ENCODE results near the gene ARID3A.
A peak's percentile ranks its signal among the peaks of the same experiment; 100 is the strongest.

ARID3A gene

GRCh38 chr19:990119-990571, 64.3 kb downstream of the ARID3A start:
- DNase-seq, result no peak

DNA sequence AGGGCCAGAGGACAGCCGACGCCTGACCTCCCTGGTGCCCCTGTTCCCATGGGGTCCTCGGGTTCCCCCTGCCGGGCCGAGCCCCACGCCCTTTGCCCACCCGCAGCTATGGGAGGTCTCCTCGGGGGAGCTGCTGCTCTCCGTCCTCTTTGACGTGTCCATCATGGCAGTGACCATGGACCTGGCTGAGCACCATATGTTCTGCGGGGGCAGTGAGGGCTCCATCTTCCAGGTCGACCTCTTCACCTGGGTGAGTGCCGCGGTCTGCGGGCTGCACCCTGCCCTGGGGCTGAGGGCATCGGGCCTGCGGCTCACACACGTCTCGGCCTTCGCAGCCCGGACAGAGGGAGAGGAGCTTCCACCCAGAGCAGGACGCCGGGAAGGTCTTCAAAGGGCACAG, 64.9 kb downstream of the ARID3A start:
- no peak for DNase-seq

GRCh38 chr19:991174-991931, 65.5 kb downstream of the ARID3A start:
- peak; percentile 73 for DNase-seq

DNA sequence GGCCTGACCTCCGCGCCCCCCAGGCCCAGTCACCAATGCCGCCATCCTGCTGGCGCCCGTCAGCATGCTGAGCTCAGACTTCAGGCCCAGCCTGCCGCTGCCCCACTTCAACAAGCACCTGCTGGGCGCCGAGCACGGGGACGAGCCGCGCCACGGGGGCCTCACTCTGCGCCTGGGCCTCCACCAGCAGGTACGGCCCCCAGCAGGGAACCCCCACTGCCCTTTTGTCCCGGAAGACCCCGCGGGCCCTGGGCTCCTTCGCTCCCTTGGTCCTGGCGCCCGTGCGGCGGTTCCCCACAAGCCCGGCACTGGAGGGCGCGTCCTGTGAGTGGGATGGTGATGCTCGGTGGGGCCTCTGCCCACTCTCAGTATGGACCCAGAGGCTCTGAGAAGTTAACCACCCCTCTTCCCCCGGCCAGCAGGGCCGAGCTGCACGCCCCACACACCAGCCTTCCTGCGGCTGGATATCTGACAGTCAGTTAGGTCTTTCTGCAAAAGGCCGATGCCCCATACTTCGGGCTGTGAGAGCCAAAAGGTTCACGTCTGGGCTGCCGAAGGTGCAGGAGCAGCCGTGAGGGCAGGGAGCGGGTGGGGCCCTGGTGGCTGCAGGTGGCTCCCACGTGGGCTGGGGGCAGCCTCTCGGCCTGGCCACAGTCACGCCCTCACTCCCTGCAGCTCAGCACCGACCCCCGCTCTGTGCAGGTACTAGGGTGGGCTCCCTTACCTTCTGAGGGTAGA, 66.3 kb downstream of the ARID3A start:
- no peak for DNase-seq

GRCh38 chr19:992670-993055, 66.8 kb downstream of the ARID3A start:
- DNase-seq, result no peak

- no peak for DNase-seq
These were observed 67.6 kb downstream of the ARID3A start for GRCh38 chr19:993361-993830.

GRCh38 chr19:993831-994393, 68.1 kb downstream of the ARID3A start:
- no peak for DNase-seq

GRCh38 chr19:994516-994915, 68.7 kb downstream of the ARID3A start:
- DNase-seq, result no peak

DNA sequence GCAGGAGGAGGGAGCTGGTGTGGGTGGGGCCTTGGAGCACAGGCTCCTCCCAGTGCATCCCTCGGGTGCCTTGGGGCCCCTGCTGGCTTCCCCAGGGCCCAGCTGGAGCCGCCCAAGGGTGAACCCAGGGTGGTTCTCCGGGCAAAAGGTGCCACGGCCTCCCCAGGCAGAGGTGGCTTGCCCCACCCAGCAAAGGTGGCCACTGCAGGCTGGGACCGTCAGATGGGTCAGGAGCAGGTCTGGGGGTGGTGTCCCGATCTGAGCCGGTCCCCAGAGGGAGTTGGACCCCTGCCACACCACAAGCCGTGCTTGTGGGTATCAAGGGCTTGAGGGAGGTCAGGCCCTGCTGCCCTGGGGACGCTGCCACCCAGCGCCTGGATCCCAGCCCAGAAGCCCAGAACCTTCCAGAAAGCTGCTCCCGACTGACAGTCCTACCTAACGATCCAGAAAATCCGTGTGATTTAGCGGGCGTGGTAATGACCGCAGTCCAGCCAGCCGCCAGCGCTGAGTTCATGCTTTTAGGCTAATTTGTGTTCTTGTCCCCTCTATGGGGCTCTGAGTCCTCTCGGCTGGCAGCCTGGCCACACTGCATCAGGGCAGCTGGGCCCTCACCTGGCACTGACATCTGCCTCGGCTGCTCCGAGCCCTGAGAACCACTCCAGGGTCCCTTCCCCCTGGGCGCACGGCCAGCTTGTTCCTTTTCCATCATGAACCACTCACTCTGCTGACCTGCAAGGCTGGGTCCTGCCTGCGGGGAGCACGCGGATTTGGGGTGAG, 69.4 kb downstream of the ARID3A start:
- no peak for DNase-seq

GRCh38 chr19:996051-996838, 70.4 kb downstream of the ARID3A start:
- peak; percentile 93 for DNase-seq

GRCh38 chr19:998064-998463, 72.2 kb downstream of the ARID3A start:
- no peak for DNase-seq

DNA sequence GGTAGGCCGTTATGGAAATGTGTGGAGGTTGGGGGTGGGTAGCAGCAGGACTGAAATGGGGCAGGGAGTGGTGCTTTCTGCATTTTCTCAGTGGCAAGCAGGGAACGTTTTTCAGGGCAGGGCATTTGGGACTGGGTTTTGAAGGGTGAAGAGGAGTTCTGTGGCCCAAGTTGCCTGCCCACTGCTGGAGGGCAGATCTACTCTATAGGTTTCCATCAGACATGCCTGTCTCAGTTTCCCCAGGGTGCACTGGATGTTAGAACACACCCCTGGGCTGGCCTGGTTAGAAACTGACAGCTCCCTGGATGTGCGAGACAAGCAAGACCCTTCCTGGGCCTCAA, 73.5 kb downstream of the ARID3A start:
- DNase-seq, result no peak

DNA sequence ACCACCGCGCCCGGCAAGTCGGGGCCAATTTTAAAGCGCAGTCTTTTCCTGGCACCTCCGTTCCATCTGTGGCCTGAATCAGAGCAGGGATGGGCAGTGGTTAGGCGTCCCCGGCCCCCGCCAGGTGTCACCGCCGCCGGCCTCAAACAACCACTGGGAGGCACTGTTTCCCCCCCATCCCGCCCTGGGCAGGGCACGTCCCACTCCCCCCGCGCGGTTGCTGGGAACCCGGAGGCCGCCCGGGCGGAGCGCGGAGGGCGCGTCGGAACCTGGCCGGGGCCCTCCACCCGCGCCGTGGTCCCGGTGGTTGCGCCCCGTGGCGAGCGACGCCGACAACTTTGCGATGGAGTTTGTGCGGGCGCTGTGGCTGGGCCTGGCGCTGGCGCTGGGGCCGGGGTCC, 74.3 kb downstream of the ARID3A start, which contains the start of gene GRIN3B:
GRIN3B (plus strand) TSS at position 325 of the 400 bp plus-strand sequence; CDS start at position 344, 19 bp downstream.
- peak; percentile 75 for DNase-seq

GRCh38 chr19:1000591-1001537, 75.0 kb downstream of the ARID3A start:
- DNase-seq, result no peak

- DNase-seq, result peak; percentile 85
These were observed 75.8 kb downstream of the ARID3A start for GRCh38 chr19:1001538-1002166.

DNA sequence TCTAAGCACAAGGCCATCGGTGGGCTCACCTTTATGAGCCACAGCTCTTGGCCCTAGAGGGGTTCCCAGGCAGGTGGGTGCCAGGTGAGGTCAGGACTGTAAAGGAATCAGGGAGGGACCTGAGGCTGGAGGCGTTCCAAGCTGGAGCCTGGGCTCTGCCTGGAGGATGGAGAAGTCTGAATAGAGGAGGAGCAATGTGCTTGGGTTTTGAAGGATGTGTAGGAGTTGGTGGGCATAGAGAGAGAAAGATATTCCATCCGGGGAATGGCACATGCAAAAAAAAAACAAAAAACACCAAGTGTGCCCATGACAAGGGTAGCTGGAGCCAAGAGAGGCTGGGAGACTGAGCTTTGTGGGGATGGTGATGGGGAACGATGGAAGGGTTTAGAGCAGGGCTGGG, 76.8 kb downstream of the ARID3A start:
- no peak for DNase-seq

GRCh38 chr19:1003283-1003682, 77.4 kb downstream of the ARID3A start:
- DNase-seq, result no peak

DNA sequence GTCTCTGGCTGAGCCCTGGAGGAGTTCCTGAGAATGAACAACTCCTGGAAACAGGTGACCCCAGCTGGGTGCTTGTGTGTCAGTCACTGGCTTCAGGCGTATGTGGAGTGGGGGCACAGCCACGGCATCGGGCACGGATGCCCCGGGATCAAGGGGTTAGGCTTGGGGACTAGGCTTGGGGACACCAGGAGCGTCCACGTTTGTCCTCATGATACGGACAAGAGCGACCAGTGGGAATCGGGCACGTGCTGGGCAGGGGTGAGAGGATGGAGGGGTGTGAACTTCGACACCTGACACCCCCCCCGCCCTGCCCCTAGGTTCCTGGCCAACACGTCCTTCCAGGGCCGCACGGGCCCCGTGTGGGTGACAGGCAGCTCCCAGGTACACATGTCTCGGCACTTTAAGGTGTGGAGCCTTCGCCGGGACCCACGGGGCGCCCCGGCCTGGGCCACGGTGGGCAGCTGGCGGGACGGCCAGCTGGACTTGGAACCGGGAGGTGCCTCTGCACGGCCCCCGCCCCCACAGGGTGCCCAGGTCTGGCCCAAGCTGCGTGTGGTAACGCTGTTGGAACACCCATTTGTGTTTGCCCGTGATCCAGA, 78.5 kb downstream of the ARID3A start:
- no peak for DNase-seq

- DNase-seq, result no peak
These were observed 79.2 kb downstream of the ARID3A start for GRCh38 chr19:1004803-1005664.
